Measurements from ENCODE around the gene AHNAK2. TPM values are rescaled to one million over a fixed set of nuclear protein-coding genes. Genes with fewer than 3 reads are reported as not detected.

AHNAK2 gene
- total and polyA plus RNA-seq, 2 of the 13 experiments (the other 11 are each of a cell fraction or from before 2014, with no cell fraction given) = 0.11 to 0.18 TPM

GRCh38 chr14:104998801-104999200 lies 20.6 kb upstream of the AHNAK2 start (continued):
- TF ChIP-seq NR2F6 (IDR thresholded peaks at IDR 0.05) (no peak), NR2F6 (CRISPR knock-in tag; IDR thresholded peaks at IDR 0.05) (no peak), ZNF460 (CRISPR knock-in tag; IDR thresholded peaks at IDR 0.05; ENCODE audit: borderline replicate concordance) (no peak), ATF7-NPFF (CRISPR knock-in tag; IDR thresholded peaks at IDR 0.05; ENCODE audit: low read depth) (no peak), WIZ (CRISPR knock-in tag; IDR thresholded peaks at IDR 0.05) (no peak), KLF15 (CRISPR knock-in tag; IDR thresholded peaks at IDR 0.05; ENCODE audit: borderline replicate concordance) (no peak), ZBTB34 (CRISPR knock-in tag; IDR thresholded peaks at IDR 0.05) (no peak), ZBTB21 (CRISPR knock-in tag; IDR thresholded peaks at IDR 0.05) (no peak), ZMAT3 (CRISPR knock-in tag; conservative IDR thresholded peaks at IDR 0.05) (no peak), ZSCAN30 (CRISPR knock-in tag; IDR thresholded peaks at IDR 0.05) (no peak), NONO (IDR thresholded peaks at IDR 0.05) (no peak), NONO (CRISPR knock-in tag; conservative IDR thresholded peaks at IDR 0.05) (no peak), KDM6A (CRISPR knock-in tag; IDR thresholded peaks at IDR 0.05; ENCODE audit: low read depth) (no peak), HMGXB4 (CRISPR knock-in tag; IDR thresholded peaks at IDR 0.05; ENCODE audit: borderline replicate concordance in 1 of 2, low read depth in 1 of 2) (no peak)
